HG03342 (cell line): ENCODE measurements around the gene GABBR2.
"Not testable (repeated sequence)": the region's sequence is repeated elsewhere in the genome, so short reads cannot be mapped to it uniquely, and the experiment has no call there.

Experiments used
- ATAC-seq: cut with Tn5 transposase; IDR thresholded peaks from one replicate; pipeline ENCODE4 v1.9.1; 2021; ENCODE audit warnings: mild to moderate bottlenecking, moderate library complexity; ENCODE audit not compliant: unreplicated experiment

GABBR2 gene

DNA sequence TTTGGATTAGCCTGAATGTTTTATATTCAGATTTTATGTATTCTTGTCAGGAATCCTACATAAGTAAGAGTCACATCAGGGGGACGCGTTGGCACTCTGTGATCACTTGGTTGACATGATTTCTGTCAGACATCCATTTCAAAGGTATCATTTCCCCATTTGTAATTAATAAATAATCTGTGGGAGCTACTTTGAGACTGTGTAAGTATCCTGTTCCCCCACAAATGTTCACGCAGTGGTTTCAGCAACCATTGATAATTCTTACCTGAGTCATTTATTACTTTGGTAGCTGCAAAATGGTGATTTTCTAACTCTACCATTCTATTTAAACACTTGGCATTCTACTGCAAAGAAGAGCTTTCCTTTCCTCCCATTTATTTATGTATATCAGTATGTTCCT, 396.4 kb downstream of the GABBR2 start:
- ATAC-seq, result no peak

DNA sequence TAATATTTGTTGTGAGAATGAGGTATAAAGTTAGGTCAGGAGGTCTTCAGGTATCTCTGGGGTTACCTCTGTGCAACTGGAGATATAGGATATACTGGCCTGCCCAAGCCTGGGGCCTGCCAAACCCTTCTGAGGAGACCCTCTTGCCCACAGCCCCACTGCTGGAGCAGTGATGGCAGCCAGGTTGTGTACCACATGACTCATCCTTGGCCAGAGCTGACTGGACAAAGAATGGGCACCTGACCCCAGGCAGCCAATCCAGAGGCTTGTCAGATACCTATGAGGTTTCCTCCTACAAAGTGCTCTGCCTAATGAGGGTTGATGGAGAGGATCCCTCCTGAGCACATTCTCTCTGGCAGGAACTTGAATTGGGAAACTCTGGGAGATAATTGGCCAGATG, 397.2 kb downstream of the GABBR2 start:
- no peak for ATAC-seq

DNA sequence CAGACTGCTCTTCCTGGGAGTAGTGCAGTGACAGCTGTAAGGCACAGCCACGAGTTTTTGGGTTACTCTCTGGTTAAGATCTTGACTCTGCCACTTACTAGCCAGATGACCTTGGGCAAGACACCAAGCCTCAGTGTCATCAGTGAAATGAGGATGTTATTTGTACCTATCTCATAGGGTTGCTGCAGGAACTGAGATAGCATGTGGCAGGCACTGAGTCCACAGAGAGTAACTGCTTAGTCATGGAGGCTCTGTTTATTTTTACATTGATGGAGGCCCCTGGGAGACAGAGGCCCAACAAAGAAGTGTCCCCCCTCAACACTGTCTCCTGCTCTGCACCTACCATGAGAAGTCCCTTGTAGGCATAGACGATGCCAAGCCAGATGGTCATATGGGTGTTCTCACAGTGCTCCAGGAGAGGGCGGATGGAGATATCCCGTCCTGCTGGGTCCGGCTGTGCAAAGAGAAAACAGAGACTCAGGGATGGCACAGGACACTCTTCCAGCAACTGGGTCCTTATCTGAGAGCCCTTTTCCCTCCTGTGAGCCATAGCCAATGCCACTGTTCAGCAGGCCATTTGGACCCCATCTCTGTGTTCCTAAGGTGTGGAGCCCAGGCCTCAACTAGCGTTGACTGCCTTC, 397.9 kb downstream of the GABBR2 start:
- ATAC-seq, result no peak

DNA sequence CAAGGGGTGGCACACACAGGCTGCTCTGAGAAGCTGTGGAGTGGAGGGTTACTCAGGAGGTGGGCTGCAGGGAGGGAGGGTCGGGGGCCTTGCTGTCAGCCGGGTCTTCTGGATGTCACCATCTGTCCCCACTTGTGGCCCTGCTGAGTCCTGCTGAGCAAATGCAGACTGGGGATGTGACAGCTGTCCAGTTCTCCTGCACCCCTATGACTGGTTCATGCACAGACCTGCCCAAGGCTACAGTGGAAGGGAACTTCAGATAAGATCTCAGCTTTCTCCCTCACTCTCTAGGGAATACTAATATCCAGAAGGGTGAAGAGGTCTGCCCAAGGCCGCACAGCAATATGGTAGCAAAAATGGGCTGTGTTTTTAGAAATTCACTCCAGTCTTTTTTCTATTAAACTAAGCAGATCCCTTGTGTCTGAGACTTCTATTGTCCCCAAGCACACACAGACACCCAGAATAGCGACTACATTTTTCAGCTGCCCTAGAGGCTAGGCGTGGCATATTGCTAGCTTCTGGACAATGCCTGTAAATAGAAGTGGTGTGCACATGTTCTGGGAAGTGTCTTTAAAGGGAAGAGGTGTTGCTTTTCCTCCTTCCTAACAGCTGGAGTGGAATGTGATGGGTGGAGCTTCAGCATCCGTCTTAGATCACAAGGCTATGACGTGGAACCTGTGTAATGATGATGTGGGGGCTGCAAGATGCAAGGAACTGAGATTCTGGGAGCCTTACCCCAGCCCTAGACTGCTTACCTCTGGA, 402.2 kb downstream of the GABBR2 start:
- ATAC-seq, result no peak

DNA sequence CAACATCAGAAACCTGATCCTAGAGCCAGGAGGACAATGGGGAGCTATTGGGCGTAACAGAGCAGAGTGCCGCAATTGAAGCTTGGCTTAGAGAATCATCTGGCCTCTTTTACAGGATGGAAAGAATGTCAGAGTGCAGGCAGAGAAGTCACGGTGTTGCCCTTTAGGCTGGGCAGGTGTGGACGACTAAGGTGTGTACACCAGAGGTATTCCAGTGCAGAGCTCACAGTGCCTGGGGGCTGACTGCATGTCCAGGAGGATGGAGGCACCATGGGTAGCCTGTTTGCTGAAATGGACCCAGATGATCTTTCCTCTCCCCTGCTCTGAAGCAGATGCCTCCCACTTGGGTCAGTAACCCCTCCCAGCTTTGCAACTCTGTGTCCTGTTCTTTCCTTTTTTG, 404.4 kb downstream of the GABBR2 start:
- ATAC-seq, result no peak

DNA sequence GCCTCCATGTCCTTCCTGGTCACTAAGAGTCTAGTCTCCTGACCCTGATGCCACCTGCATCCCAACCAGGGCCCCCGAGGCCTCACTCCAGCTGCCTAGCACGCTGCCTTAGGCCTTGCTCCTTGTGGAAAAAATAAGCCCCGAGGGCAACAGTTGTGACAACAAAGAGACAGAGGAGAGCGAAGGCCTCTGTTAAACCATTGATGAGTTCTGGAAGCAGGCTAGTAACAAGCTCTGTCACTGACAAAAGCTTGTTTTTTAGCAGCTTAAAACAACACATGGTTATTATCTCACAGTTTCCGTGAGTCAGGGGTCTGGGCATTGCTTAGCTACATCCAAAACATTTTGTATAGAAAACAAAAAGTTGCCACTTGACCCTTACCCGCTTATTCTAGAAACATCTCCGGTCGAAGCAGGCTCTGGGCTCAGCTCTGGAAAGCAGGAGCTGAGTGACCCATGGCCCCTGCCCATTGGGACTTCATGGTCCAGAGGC, 405.1 kb downstream of the GABBR2 start:
- ATAC-seq, result no peak

DNA sequence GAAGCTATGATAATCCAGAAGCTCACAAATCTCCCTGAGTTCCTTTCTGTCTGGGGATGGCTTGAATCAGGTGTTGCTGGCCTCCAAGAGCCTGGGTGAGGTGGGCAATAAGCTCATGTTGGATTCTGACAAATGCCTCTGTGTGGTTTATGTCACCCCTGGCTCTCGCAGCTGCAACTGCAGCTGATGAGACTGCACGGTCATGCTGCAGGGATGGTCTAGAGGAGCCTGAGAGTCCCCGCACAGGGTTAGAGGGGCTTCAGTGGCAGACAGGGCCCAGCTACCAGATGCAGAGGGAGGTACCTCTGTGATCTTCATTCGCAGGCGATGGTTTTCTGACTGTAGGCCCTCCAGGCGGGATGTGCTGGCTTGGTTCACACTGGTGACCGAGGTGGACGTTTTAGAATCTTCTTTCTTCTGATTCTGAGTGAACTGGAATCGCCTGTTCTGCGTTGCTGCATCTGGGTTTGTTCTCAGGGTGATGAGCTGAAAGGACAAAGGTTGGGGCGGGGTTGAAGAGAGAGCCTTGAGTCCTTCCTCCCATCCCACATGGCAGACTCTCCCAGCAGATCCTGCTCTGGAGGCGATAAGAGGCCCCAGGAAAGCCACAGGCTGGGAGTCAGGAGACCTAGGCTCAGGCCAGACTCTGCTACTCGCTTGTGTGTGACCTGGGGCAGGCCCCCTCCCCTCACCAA, 405.6 kb downstream of the GABBR2 start:
- no peak for ATAC-seq

DNA sequence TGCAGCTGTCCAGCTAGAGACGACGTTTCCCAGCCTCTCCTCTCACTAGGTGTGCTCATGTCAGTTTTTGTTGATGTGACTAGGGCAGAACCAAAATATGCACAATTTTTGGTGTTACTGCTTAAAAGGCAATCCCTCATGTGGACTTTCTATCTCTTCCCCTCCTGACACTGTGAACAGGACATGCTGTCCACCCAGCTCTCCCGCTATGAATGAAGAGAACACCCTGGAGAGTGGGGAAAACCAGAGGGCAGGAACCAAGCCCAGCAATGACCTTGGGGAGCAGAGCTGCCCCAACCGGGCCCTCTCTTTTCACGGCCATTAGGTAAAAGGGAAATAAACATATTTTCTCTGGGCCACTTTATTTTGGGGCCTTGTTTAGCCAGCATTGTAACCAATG, 406.6 kb downstream of the GABBR2 start:
- ATAC-seq, result no peak

DNA sequence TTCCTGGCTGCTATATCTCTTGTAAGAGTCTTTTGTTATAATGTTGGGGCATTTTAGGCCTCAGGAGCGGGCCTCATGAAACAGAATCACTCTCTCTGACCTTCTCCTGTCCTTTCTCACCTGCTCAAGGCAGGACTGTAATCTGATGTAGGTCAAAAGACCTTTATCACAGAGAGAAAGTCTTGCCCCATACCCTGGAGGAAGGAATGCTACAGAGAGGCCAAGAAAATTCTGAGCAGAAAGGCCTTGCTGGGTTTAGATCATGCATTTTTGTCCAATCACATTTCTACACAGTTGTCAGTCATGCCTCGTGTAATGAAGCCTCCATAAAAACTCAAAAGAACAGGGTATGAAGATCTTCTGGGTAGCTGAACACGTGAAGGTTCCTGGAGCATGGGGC, 408.1 kb downstream of the GABBR2 start:
- no peak for ATAC-seq

DNA sequence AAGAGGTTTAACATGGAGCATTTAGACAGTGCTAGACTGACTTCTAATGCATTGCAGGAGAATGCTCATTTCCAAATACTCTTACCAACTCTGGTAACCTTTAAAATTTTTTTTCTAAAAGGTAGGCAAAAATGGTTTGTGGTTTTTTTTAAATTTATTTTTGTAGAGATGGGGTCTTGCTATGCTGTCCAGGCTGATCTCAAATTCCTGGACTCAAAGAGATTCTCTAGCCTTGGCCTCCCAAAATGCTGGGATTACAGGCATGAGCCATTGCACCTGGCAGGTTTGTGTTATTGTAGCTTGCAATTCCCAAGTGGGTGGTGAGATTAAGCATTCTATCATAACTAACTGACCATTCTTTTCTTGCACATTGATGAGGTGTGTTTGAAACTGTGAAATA, 410.3 kb downstream of the GABBR2 start:
- ATAC-seq, result no peak

DNA sequence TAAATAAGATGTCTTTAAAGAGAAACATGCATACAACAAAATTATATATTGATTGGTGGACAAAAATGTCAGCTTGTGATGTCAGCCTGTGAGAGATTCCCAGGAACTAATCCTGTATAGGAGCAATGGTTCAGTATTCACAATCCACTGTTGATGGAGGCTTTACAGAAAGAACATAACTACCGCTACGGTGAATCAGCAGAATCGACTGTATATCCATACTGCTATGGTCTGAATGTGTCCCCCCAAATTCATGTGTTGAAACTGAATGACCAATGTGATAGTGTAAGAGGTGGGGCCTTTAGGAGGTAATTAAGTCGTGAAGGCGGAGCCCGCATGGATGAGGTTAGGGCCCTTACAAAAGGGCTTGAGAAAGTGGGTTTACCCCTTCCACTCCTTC, 412.9 kb downstream of the GABBR2 start:
- no peak for ATAC-seq

DNA sequence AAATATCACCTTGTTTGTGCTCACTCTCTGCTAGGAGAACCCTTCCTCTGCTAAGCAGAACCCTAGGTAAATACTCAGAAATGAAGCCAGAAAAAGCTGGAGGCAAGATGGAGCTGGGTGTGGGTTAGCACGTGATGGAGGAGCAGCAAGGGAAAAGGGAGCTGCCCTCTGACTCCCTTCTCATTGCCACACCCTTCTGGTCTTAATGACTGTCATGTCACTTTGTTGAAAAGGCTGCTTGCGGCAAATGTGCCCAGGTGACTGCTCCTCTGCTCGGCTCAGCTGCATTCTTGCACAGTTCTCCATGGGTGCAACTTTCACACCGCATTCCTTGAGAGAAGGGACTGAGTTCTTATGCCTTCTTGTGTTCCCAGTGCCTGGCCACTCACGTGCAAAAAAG, 416.9 kb downstream of the GABBR2 start:
- no peak for ATAC-seq

DNA sequence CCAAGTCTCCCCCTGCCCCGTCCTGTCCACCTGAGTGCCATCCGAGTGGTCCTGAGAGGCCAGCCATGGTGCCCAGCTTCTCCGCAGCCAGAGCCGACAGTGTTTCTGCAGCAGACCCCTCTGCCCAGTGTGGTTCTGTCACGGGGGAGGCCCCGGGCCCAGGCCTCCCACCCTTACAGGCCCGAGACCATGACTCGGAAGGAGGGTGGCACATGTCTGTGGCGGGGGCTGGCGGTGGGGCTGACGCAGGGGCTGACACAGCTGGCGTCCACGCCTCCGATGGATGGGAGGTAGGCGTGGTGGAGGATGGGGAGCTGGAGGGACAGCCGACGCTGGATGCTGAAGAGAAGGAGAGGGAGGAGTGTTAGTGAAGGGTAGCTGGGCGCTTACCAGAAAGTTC, 418.3 kb downstream of the GABBR2 start:
- no peak for ATAC-seq

DNA sequence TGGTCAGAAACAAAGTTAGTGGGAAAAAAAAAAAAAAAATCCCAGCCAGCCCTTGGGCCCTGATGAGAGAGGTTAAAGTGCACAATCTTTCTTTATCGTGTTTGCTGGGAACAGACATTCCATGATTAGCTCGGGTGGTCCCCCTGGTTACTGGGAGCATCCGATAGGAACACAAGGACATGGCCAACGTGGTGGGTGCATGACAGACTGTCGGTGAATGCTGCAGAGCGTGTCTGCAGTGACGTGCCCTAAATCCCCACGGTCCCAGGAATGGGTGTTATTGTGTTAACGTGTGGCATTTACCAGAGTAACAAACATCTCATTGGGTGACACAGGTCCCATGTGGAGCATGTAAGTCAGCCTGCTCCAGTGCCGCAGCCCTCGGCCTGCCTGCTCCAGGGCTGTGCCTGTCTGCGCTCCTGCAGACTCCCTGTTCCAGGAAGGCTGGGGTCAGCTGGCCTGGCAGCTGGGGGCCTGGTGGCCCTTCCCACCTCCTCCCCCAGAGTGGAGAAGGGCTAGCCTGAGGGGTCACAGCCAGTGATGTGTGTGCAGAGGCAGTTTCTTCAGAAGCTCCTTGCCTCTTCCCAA, 419.0 kb downstream of the GABBR2 start:
- ATAC-seq, result no peak

DNA sequence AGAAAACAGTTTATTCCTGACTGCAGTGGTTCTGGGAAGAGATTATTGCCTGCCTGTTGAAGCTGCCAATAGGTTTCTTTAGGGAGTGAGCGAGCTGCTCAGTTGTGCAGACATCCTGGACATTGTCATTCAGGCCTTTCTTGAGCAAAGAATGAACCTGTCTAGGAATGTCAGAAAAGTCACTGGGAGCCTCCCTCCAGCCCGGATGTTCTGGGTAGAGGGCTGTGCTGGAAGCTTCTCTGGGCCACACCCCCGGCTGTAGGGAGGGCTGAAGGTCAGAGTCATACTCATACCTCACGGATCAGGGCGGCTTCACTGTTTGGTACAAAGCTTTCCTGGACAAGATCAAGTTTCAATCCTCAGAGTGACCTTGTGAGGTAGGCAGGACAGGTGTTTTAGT, 419.9 kb downstream of the GABBR2 start:
- ATAC-seq, result no peak

DNA sequence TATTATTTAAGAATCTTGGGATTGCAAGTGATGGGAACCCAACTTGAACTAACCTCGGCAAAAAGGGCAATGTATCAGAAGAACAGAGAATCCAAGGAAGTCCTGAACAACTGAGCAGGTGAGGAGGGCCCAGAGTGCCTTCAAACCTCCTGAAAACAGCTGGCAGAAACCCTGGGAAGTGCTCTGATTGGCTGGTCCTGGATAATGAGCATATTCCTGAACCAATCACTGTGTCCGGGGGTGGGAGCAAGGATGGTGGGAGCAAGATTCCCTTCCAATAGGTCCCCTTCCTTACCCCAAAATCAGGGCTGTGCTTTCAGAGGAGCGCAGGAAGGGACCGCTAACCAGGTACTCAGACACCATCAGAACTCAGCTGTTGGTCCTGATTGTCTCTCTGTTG, 421.4 kb downstream of the GABBR2 start:
- no peak for ATAC-seq

DNA sequence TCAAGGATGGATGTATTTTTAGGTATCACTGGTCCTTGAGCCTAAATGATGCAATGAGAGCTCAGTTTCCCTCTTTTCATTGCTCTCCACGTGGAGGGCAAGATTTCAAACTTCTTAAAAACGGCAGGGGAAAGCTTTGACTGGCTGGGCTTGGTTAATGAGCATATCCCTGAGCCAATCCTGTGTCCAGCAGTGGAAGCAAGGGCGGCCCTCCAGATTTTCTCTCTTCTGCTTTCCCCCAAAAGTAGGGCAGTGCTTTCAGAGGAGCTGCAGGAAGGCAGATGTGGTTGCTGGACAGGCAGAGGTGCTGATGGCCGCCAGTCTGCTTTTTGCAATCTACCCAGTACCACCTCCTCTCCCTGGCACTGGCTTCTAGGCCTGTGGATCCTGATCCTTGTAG, 423.3 kb downstream of the GABBR2 start:
- ATAC-seq, result no peak

DNA sequence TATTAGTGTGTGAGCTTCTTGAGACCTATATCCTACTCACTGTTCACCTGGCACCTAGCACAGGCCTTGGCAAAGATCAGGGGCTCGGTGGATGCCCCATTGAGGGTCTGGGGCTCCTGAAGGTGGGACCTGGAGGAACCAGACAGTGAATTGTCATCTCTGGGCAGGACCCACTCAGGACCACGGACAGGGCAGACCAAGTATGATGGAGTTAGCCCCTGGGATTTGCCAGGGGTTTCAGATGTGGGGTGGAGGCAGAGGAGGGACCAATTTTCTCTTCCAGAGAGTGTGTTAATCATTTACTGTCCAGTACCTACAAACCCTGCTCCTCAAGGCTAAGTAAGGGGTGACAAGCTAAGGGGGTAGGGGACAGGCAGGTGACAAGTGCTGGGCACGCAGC, 424.0 kb downstream of the GABBR2 start:
- ATAC-seq, result no peak

DNA sequence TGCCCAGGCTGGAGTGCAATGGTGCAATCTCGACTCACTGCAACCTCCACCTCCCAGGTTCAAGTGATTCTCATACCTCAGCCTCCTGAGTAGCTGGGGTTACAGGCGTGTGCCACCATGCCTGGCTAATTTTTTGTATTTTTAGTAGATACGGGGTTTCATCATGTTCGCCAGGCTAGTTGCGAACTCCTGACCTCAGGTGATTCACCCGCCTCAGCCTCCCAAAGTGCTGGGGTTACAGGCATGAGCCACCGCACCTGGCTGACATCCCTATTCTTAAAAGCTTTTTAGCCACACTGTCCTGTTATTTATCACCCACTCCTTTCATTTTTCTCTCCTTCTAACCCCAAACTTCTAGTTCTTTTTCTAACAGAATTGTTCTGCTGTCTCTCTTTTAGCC, 425.6 kb downstream of the GABBR2 start:
- ATAC-seq, result not testable (repeated sequence)

DNA sequence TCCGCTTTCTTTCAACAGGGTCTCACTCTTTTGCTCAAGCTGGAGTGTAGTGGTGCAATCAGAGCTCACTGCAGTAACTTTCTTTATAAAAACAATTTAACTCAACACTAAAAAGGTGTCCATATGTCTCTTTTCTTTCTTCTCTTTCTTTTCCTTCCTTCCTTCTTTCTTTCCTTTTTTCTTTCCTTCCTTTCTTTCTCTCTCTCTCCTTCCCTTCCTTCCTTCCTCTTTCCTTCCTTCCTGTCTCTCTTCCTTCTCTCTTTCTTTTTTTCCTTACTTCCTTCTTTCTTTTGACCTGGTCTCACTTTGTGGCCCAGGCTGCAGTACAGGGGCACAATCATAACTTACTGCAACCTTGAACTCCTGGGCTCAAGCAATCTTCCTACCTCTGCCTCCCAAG, 427.5 kb downstream of the GABBR2 start:
- no peak for ATAC-seq

DNA sequence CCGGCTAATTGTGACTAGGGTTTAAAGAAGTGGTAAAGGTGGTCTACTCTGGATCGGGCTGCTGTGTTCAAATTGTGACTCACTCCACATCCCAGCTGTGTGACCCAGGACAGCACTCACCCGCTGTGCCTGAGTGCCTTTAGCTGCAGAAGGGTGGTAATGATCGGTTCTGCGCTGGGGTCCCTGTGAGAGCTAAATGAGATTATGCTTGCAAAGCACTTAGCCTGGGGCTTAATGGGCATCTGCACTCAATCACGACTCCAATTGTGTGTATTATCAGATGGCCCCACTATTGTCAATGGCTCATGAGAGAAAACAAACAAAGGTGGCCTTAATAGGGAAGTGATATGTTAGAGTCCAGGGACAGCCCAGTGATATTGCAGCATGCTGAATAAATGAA, 428.2 kb downstream of the GABBR2 start:
- ATAC-seq, result no peak

DNA sequence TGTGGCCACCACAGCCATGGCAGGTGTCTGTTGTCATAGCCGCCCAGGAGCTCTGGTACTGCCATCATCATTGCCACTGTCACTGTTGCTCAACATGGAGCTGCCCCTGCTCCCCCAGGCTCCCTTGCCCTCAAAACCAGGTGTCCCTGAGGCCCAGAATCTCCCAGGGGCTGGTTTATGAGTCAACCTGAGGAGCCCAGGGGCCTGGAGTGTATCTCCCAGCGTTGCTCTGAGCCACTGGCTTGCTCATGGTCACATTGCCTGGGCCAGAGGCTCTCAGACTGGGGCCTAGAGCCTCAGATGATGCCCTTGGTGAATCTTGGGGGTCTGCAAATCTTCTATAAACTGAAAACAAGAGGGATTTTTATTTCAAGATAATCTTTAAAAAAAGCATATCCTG, 428.6 kb downstream of the GABBR2 start:
- ATAC-seq, result no peak
